SKM-1 treated with dmso at 0.1 percent for 144 hours (cell line): ENCODE measurements around the gene PLXNA3.
"Not testable (repeated sequence)": the region's sequence is repeated elsewhere in the genome, so short reads cannot be mapped to it uniquely, and the experiment has no call there.

Experiments used
- DNase-seq: peaks from one replicate; lab custom pipeline; 2025; ENCODE audit not compliant: unreplicated experiment; lab: John Stamatoyannopoulos, UW

PLXNA3 gene

DNA sequence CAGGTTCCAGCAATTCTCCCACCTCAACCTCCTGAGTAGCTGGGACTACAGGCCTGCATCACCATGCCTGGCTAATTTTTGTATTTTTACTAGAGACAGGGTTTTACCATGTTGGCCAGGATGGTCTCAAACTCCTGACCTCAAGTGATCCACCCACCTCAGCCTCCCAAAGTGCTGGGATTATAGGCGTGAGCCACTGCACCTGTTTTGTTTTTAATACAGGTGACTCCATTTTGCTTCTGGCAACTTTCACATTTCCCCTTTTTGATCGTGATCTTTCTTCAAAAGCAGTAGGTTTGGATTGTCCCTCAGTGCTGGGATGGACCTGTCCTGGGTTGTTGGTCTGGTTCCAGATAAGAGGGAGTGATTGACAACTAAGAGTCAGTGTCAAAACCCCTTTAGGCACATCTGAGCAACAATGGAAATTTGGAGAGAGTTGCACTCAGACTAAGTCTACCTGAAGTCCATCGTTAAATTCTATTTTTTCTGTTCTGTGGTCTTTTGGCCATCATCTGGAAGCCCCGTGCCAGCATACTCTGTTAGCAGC is 38.6 kb downstream of the PLXNA3 start:
- not testable (repeated sequence) for DNase-seq

GRCh38 chrX:154501423-154501822 is 43.3 kb downstream of the PLXNA3 start:
- not testable (repeated sequence) for DNase-seq

DNA sequence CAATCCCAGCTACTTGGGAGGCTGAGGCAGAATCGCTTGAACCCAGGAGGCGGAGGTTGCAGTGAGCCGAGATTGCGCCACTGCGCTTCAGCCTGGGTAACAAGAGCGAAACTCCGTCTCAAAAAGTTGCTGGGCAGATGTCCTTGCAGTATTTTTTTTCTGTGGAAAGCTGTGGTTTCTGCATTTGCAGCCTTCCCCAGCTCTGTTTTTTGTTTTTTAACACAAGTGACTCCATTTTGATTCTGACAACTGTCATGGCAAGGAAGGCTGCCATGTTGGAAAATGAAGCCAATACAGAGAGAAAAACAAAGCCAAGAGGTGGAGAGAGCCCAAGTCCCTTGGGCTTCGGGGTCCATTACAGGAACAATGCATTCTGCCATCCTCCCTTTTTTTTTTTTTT is 44.0 kb downstream of the PLXNA3 start:
- no peak for DNase-seq

GRCh38 chrX:154502989-154503388 is 44.9 kb downstream of the PLXNA3 start:
- no peak for DNase-seq

GRCh38 chrX:154505734-154506133 is 47.7 kb downstream of the PLXNA3 start:
- no peak for DNase-seq

DNA sequence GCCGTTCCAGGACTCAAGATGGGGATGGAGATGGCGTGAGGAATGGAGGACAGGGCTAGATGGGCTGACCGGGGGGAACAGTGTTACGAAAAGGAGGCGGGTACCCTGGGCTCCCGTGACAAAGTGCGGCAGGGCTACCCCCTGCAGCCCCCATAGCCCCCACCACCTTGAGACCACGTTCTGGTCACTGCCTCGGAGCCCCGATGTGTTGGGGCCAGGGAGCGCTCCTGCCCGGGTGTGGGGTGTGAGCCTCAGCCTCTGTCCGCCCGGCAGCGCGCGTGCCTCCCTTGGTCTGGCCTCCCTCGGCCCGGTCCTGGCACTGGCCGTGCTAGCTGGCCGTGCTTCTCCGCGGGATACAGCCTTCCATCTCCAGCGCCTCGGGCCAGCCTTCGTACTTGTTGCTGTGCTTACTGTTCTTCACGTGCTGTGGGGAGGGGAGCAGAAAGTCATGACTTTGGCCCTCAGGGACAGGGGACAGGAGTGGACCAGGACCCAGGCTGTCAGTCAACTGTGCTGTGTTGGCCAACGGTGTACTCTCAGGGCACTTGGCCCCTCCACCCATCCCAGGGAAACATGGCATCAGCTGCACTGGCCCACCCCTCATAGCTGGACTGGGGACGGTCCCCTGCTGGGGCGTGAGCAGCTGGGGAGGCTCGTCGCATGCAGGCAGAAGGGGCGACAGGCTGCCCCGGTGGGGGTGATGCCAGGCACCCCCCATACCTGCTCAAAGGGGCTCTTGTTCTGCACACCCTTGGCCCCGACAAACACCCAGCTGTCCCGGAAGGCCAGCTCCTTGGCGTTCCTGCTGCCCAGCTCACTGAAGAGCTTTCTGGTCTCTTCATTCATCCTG is 48.6 kb downstream of the PLXNA3 start:
- DNase-seq, result no peak

GRCh38 chrX:154507673-154508383 is 49.7 kb downstream of the PLXNA3 start:
- no peak for DNase-seq

DNA sequence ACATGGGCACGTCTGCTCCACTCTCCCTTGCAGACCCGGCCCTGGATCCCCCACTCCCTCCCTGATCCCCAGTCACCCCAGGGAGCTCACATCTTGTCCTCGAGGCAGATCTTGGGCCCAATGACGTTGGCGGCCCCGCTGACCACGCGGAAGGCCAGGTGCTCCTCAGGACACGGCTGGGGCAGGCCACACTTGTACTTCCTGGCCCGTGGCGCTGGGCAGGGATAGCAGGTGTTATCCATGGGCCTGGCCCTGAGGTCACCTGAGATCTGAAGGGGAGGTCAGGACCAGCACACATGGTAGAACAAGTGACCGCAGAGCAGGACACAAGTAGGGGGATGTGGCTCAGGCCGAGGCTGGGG is 50.3 kb downstream of the PLXNA3 start:
- DNase-seq, result no peak

DNA sequence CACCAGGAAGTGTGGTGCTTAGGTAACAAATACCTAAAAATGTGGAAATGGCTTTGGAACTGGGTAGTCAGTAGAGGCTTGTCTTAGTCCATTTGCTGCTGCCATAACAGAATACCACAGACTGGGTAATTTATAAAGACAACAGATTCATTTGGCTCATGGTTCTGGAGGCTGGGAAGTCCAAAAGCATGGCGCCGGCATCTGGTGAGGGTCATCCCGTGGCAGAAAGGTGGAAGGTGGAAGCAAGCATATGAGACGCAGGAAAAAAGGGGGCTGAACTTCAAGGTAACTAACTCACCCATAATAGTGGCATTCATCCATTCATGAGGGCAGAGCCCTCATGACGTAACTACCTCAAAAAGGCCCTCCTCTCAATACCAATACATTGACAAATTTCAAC is 51.4 kb downstream of the PLXNA3 start:
- DNase-seq, result no peak

- no peak for DNase-seq
Measured at GRCh38 chrX:154511761-154512160, 53.7 kb downstream of the PLXNA3 start.

DNA sequence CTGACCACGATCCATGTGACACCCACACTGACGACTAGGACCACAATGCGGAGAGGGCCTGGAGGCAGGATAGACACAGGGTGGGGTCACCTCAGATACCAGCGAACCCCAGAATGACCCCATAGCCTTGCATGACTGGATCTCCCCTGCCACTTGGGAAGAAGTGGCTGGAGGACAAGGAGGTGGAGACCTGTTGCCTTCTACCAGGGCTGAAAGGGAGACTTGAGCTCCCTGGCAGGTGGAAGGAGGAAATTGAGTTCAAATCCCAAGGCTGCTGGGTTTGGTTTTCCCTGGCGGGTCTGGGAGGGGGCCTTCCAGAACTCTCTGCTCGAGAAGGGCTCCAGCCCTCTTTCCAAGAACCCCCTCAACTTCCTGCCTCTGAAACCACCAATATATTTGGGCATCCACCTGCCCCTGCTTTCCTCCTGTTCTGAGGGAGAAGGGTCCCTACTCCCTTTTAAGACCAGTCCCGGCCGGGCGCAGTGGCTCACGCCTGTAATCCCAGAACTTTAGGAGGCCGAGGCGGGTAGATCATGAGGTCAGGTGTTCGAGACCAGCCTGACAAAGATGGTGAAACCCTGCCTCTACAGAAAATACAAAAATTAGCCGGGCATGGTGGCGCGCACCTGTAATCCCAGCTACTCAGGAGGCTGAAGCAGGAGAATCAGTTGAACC is 54.9 kb downstream of the PLXNA3 start:
- no peak for DNase-seq

DNA sequence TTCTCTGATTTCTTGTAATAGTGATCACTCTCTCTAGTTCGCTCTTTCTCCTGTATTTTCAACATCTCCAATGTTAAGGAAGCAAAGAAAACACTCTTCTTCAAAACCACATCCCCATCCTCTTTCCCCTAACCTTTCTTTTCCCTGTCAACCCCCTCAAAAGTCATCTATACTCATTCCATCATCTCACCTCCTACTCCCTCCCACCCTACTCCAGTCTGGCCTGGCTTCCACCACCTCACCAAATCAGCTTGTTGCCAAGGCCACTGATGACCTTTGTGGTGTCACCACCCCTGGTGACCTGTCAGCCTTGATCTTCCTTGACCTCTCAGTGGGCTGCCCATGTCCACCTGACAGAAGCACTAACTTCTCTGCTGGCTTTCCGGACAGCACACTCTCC is 55.6 kb downstream of the PLXNA3 start:
- DNase-seq, result no peak

- DNase-seq, result no peak
Measured at GRCh38 chrX:154515090-154515965, 57.2 kb downstream of the PLXNA3 start.

DNA sequence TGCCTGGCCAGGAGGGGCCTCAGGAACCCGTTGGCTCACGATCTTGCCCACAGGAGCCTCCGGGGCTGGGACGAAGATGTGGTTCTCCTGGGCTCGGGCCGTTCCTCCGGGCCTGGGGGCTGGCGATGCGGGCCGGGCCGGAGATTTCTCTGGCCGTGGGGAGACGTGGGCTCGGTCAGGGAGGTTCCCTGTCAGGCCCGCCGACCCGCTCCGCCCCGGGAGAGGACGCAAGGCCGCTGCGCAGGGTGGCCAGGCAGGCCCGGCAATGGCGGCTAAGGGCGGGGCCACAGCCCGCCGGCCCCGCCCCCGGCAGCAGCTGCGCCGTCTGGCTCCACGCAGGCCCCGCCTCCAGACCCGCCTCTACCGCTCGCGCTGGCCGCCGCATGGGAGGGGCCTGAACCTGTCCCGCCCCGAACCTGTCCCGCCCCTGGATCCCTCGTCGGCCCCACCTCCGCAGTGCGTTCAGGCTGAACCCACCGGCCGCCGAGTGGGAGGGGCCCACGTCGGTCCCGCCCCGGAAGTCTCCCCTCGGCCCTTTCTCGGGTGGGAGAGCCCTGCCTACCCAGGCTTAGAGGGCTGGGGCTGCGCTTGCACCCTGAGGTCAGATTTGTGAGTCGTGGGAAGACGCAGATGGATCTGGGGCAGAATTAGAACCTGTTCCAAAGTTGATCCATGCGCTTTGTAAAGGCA is 58.0 kb downstream of the PLXNA3 start, which contains the start of gene FAM3A:
Gene FAM3A, minus strand, starts transcription at position 267 of the 690 bp plus-strand sequence. CDS start 460 bp downstream, outside the sequence.
- peak; percentile 72 for DNase-seq

GRCh38 chrX:154516656-154517100 is 58.6 kb downstream of the PLXNA3 start:
- no peak for DNase-seq

DNA sequence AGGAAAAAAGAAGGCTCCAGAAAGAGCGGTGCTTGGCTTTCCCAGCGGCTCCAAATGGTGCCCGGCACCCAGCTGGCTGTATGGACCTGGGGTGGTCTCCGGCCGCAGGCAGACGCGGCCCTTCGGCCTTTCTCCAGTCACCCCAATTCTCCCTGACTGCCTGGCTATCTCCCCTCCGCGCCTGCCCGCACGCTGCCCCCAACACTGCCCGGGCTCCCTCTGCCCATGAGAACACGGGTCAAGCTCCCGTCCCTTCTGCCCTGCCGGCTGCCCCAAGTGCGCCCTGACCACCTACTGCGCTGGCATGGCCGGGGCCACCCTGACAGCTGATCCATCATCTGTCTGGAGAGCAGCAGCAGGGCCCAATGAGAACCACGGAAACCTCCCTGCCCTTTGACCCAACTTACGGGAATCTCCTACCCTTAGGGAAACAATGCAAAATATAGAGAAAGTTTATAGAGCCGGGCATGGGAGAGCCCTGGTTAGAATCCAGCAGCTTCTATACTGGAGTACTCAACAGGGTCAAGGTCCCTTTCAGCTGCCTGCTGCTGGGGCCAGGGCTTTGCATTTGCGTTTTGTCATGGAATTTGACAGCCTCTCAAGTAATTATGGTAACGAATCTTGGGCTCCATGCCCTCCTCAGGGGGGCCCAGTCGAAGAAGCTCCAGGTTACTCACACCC is 59.2 kb downstream of the PLXNA3 start:
- no peak for DNase-seq

GRCh38 chrX:154519389-154519788 is 61.3 kb downstream of the PLXNA3 start:
- no peak for DNase-seq

- no peak for DNase-seq
Measured at GRCh38 chrX:154525606-154526490, 67.8 kb downstream of the PLXNA3 start.
